Prostate gland (tissue), 2 donors: ENCODE measurements around the gene ZNF185. TPM values are rescaled to one million over a fixed set of nuclear protein-coding genes. Genes with fewer than 3 reads are reported as not detected.

ENCODE experiments used
- DNase-seq: peaks from one replicate; pipeline ENCODE4 v3.0.0-alpha.2; 2019; ENCODE audit warnings: low spot score
- H3K27ac ChIP-seq, 2 donors: fragments of 200-600 bp; sonication (generic); 2 replicates each; pipeline ENCODE4 v1.5.1; 2017 to 2019
- H3K27me3 ChIP-seq: fragments of 200-600 bp; sonication (generic); replicated peaks from 2 replicates; pipeline ENCODE4 v1.5.1; 2019; ENCODE audit not compliant: insufficient read depth
- H3K36me3 ChIP-seq, 2 donors: fragments of 200-600 bp; sonication (generic); 1 replicate in 1 of 2; 2 replicates in 1 of 2; pipeline versions ENCODE4 v1.5.1 to v1.8.1; 2017 to 2019
- H3K4me1 ChIP-seq: fragments of 200-600 bp; sonication (generic); replicated peaks from 2 replicates; pipeline ENCODE4 v1.5.1; 2019
- H3K4me3 ChIP-seq, 2 donors: fragments of 200-600 bp; sonication (generic); 2 replicates each; pipeline ENCODE4 v1.5.1; 2017 to 2019
- H3K9me3 ChIP-seq: fragments of 200-600 bp; sonication (generic); 2 replicates; pipeline ENCODE4 v1.5.1; 2017
- CTCF ChIP-seq, 4 experiments: fragments of 200-600 bp in 2 of 4; fragments of 450-650 bp in 2 of 4; sonication (generic) in 2 of 4; IDR thresholded peaks; 1 replicate in 3 of 4; 2 replicates in 1 of 4; pipeline ENCODE4 v1.5.1; 2016 to 2019; ENCODE audit warnings: antibody characterized with exemption in 4 of 4, mild to moderate bottlenecking in 2 of 4, moderate library complexity in 2 of 4
- POLR2A ChIP-seq: fragments of 450-650 bp; IDR thresholded peaks from one replicate; pipeline ENCODE4 v1.6.1; 2016; ENCODE audit warnings: antibody characterized with exemption, mild to moderate bottlenecking
- POLR2AphosphoS5 ChIP-seq: sonication (generic); formaldehyde crosslinking; IDR thresholded peaks from one replicate; pipeline ENCODE4 v1.6.1; 2017; ENCODE audit warnings: antibody characterized with exemption
- WGBS: methylation state at CpG from one replicate; pipeline ENCODE4 v1.1.5; 2018; 5-methylcytosine and 5-hydroxymethylcytosine counted together
- intact Hi-C: fragments of 100-400 bp; cut with DNase I; formaldehyde crosslinking; loops from one replicate; pipeline ENCODE4 v1.14.2; 2022
- total RNA-seq, 2 donors: library from RNA; depleted of rRNA; stranded (reverse); fragments of >200 nt; gene quantifications; one replicate each; pipeline ENCODE4 v1.1.0, GENCODE V29; 2016

ZNF185 gene
- total RNA-seq, 2 donors from 2014 or later = 20.3 to 27.1 TPM

- Histone ChIP-seq H3K9me3 (no peaks in the 10 kb centered on the region), H3K4me1 (no peaks in the 10 kb centered on the region), H3K36me3 (no peaks in the 10 kb centered on the region), H3K27ac (no peak overlapping the region), H3K27me3 (no peaks in the 10 kb centered on the region), H3K4me3 (no peak overlapping the region)
- no peak for TF ChIP-seq POLR2AphosphoS5
- TF ChIP-seq CTCF (IDR thresholded peaks at IDR 0.05) = no peak
- TF ChIP-seq POLR2A = no peak
- intact Hi-C loops = no loop called here
- no peak for DNase-seq
- 88% methylated on average over 6 of the region's 6 CpGs for WGBS
Observed at GRCh38 chrX:152884171-152884570, 13.7 kb upstream of the ZNF185 start.

- H3K4me1 ChIP-seq = no peaks in the 10 kb centered on the region
- no peak overlapping the region for H3K4me3 ChIP-seq
- TF ChIP-seq POLR2A (no peak), POLR2AphosphoS5 (no peak), CTCF (IDR thresholded peaks at IDR 0.05) (no peak)
- H3K36me3 ChIP-seq = no peaks in the 10 kb centered on the region
- intact Hi-C loops = no loop called here
- 6% methylated on average over 3 of the region's 3 CpGs for WGBS
- no peak overlapping the region for H3K27ac ChIP-seq
- H3K9me3 ChIP-seq = no peaks in the 10 kb centered on the region
- no peaks in the 10 kb centered on the region for H3K27me3 ChIP-seq
- DNase-seq = no peak
Observed at GRCh38 chrX:152886716-152887115, 11.2 kb upstream of the ZNF185 start.

DNA sequence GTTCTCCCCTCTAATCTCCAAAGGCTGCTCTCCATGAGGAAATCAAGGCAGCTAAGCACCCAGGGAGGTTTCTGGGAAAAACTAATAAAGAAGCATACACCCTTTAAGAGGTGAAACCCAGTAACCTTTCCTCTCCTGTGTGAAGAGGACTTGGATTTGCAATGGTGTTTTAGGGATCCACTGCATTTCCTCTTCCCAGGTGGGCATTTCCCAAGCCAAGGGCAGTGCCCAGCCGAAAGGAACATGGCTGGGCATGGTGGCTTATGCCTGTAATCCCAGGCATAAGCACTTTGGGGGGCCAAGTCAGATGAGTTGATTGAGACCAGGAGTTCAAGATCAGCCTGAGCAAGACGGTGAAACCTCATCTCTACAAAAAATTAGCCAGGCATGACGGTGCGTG lies 5.4 kb upstream of the ZNF185 start:
- Histone ChIP-seq H3K36me3 (no peaks in the 10 kb centered on the region), H3K27ac (no peak overlapping the region), H3K4me1 (no peaks in the 10 kb centered on the region), H3K27me3 (no peaks in the 10 kb centered on the region), H3K4me3 (no peak overlapping the region), H3K9me3 (no peaks in the 10 kb centered on the region)
- 78% methylated on average over 4 of the region's 4 CpGs for WGBS
- intact Hi-C loops = no loop called here
- DNase-seq = no peak
- TF ChIP-seq POLR2A = no peak
- TF ChIP-seq CTCF (IDR thresholded peaks at IDR 0.05) = no peak
- TF ChIP-seq POLR2AphosphoS5 = no peak

GRCh38 chrX:152892999-152893891 lies 4.6 kb upstream of the ZNF185 start:
- intact Hi-C loops = no loop called here
- DNase-seq = no peak

More at GRCh38 chrX:152892999-152893891, 4.6 kb upstream of the ZNF185 start:
- 69% methylated on average over 21 of the region's 22 CpGs for WGBS
- Histone ChIP-seq H3K4me1 (no peaks in the 10 kb centered on the region), H3K36me3 (no peaks in the 10 kb centered on the region), H3K27me3 (no peaks in the 10 kb centered on the region), H3K4me3 (no peak overlapping the region), H3K27ac (no peak overlapping the region), H3K9me3 (no peaks in the 10 kb centered on the region)
- TF ChIP-seq CTCF (IDR thresholded peaks at IDR 0.05) (no peak), POLR2A (no peak), POLR2AphosphoS5 (no peak)
